CD14-positive monocyte (primary cell): ENCODE data around the gene DNTT. TPM values are rescaled to one million over a fixed set of nuclear protein-coding genes. Genes with fewer than 3 reads are reported as not detected.

Experiments
- DNase-seq, 3 donors: peaks; one replicate each; pipeline ENCODE4 v3.0.0-alpha.2; 2011 to 2022
- H2AFZ ChIP-seq: 2 replicates; pipeline ENCODE4 v1.6.0; 2012; ENCODE audit warnings: mild to moderate bottlenecking, low read depth, low read length, inconsistent platforms; ENCODE audit not compliant: insufficient read depth, poor library complexity, severe bottlenecking
- H3K27ac ChIP-seq, 2 donors: 1 replicate in 1 of 2; 2 replicates in 1 of 2; pipeline ENCODE4 v1.5.1; 2012 to 2013; ENCODE audit warnings: low read length in 2 of 2, control low read depth in 1 of 2, inconsistent platforms in 1 of 2, low read depth in 1 of 2, mild to moderate bottlenecking in 1 of 2
- H3K27me3 ChIP-seq, 2 donors: one replicate each; pipeline versions ENCODE4 v1.6.0 to v1.6.1; 2011 to 2013; ENCODE audit warnings: low read length in 2 of 2; ENCODE audit not compliant: control insufficient read depth in 2 of 2, insufficient read depth in 2 of 2
- H3K36me3 ChIP-seq, 2 donors: replicated peaks in 1 of 2; 1 replicate in 1 of 2; 2 replicates in 1 of 2; pipeline versions ENCODE4 v1.5.1 to v1.6.1; 2012 to 2013; ENCODE audit warnings: low read length in 2 of 2, control low read depth in 1 of 2, inconsistent platforms in 1 of 2, mild to moderate bottlenecking in 1 of 2; ENCODE audit not compliant: insufficient read depth in 2 of 2, control insufficient read depth in 1 of 2
- H3K4me1 ChIP-seq, 2 donors: 1 replicate in 1 of 2; 2 replicates in 1 of 2; pipeline versions ENCODE4 v1.5.1 to v1.6.1; 2012 to 2013; ENCODE audit warnings: low read length in 2 of 2, control low read depth in 1 of 2, inconsistent platforms in 1 of 2, mild to moderate bottlenecking in 1 of 2, moderate library complexity in 1 of 2; ENCODE audit not compliant: insufficient read depth in 2 of 2, control insufficient read depth in 1 of 2
- H3K4me2 ChIP-seq: replicated peaks from 2 replicates; pipeline ENCODE3; 2012; ENCODE audit warnings: low read length, moderate library complexity, mild to moderate bottlenecking; ENCODE audit not compliant: poor library complexity, severe bottlenecking; ENCODE audit errors: extremely low read depth
- H3K4me3 ChIP-seq, 3 experiments: fragments of 200-600 bp in 1 of 3; sonication (generic) in 1 of 3; replicated peaks in 1 of 3; 1 replicate in 2 of 3; 2 replicates in 1 of 3; pipeline ENCODE4 v1.5.1; 2011 to 2013; ENCODE audit warnings: low read length in 3 of 3, mild to moderate bottlenecking in 3 of 3, control low read depth in 2 of 3, low read depth in 2 of 3, inconsistent platforms in 1 of 3, moderate library complexity in 1 of 3
- H3K79me2 ChIP-seq: 2 replicates; pipeline ENCODE4 v1.6.0; 2012; ENCODE audit warnings: mild to moderate bottlenecking, control low read depth, inconsistent platforms, low read length, moderate library complexity; ENCODE audit not compliant: insufficient read depth
- H3K9ac ChIP-seq: 2 replicates; pipeline ENCODE4 v1.6.0; 2017; ENCODE audit warnings: low read length, mild to moderate bottlenecking; ENCODE audit not compliant: insufficient read depth, poor library complexity, severe bottlenecking
- H3K9me3 ChIP-seq, 2 donors: replicated peaks in 1 of 2; 1 replicate in 1 of 2; 2 replicates in 1 of 2; pipeline versions ENCODE4 v1.5.1 to v1.6.1; 2012 to 2013; ENCODE audit warnings: low read length in 2 of 2, control low read depth in 1 of 2; ENCODE audit not compliant: control insufficient read depth in 1 of 2, insufficient read depth in 1 of 2
- H4K20me1 ChIP-seq: 2 replicates; pipeline ENCODE4 v1.6.0; 2012; ENCODE audit warnings: mild to moderate bottlenecking, low read length, control low read depth, moderate library complexity; ENCODE audit not compliant: insufficient read depth
- H3K27ac Mint-ChIP-seq, 7 donors: one replicate each; pipeline ENCODE4 v1.8.0; 2020; ENCODE audit warnings: mild to moderate bottlenecking in 7 of 7, mixed read lengths in 7 of 7, moderate library complexity in 6 of 7, inconsistent platforms in 2 of 7
- H3K27me3 Mint-ChIP-seq, 3 donors: one replicate each; pipeline ENCODE4 v1.8.0; 2021 to 2022; ENCODE audit warnings: low read depth in 3 of 3, mild to moderate bottlenecking in 3 of 3, mixed read lengths in 3 of 3, moderate library complexity in 3 of 3, inconsistent platforms in 1 of 3
- H3K36me3 Mint-ChIP-seq, 2 donors: one replicate each; pipeline ENCODE4 v1.8.0; 2020; ENCODE audit warnings: mixed read lengths in 2 of 2, inconsistent platforms in 1 of 2, mild to moderate bottlenecking in 1 of 2
- H3K4me1 Mint-ChIP-seq: one replicate; pipeline ENCODE4 v1.8.0; 2020; ENCODE audit warnings: mild to moderate bottlenecking, mixed read lengths
- H3K4me3 Mint-ChIP-seq, 2 donors: one replicate each; pipeline ENCODE4 v1.8.0; 2020; ENCODE audit warnings: mild to moderate bottlenecking in 2 of 2, mixed read lengths in 2 of 2, moderate library complexity in 1 of 2
- H3K9me3 Mint-ChIP-seq, 7 donors: one replicate each; pipeline ENCODE4 v1.8.0; 2020 to 2022; ENCODE audit warnings: mixed read lengths in 7 of 7, mild to moderate bottlenecking in 6 of 7, moderate library complexity in 6 of 7, inconsistent platforms in 2 of 7
- CTCF ChIP-seq: fragments of 200-600 bp; IDR thresholded peaks from one replicate; pipeline ENCODE4 v1.8.0; 2022; ENCODE audit warnings: antibody characterized with exemption, mild to moderate bottlenecking
- WGBS: methylation state at CpG from one replicate; pipeline ENCODE4 v1.1.5; 2013; ENCODE audit warnings: missing lambda C conversion rate; ENCODE audit not compliant: insufficient coverage; 5-methylcytosine and 5-hydroxymethylcytosine counted together
- intact Hi-C, 2 donors: fragments of 100-400 bp; cut with micrococcal nuclease; formaldehyde crosslinking; loops; one replicate each; pipeline versions ENCODE4 v1.15.0 to v1.15.1; 2023
- polyA plus RNA-seq, 3 donors: library from polyadenylated mRNA; depleted of rRNA in 1 of 3; unstranded in 2 of 3; stranded (reverse) in 1 of 3; fragments of 300-500 nt in 2 of 3; fragments of >200 nt in 1 of 3; fragmentation: Illumina TruSeq in 2 of 3; gene quantifications; 1 replicate in 2 of 3; 2 replicates in 1 of 3; pipeline ENCODE4 v1.2.3, GENCODE V29; 2012 to 2021

The DNTT gene
- polyA plus RNA-seq, 3 donors: not detected

- H2AFZ ChIP-seq: no peak overlapping the region
- H3K9me3 ChIP-seq: no peaks in the 10 kb centered on the region
- DNase-seq: no peak
- Mint-ChIP-seq H3K4me3 (no peak overlapping the region), H3K4me1 (no peaks in the 10 kb centered on the region), H3K36me3 (no peaks in the 10 kb centered on the region), H3K27me3 (peaks cover 1 to 7% (median 3%) of the 10 kb centered on the region in 3 donors), H3K27ac (no peak overlapping the region), H3K9me3 (peaks cover 0 to 2% (median 0%) of the 10 kb centered on the region in 7 donors)
- H3K27me3 ChIP-seq: no peaks in the 10 kb centered on the region
- no peak overlapping the region for H3K9ac ChIP-seq
- H3K36me3 ChIP-seq: no peaks in the 10 kb centered on the region
- intact Hi-C loops: no loop called here
- H3K4me2 ChIP-seq: no peak overlapping the region
- TF ChIP-seq CTCF: no peak
- H3K4me1 ChIP-seq: no peaks in the 10 kb centered on the region
- no peaks in the 10 kb centered on the region for H4K20me1 ChIP-seq
- no peak overlapping the region for H3K4me3 ChIP-seq
- WGBS: 75% methylated on average over 4 of the region's 4 CpGs
- H3K27ac ChIP-seq: no peak overlapping the region
- H3K79me2 ChIP-seq: no peaks in the 10 kb centered on the region
Measured at GRCh38 chr10:96352582-96352981, 48.3 kb downstream of the DNTT start.

GRCh38 chr10:96357038-96357620 is 52.9 kb downstream of the DNTT start:
- Histone ChIP-seq H3K27me3 (no peaks in the 10 kb centered on the region), H3K27ac (no peak overlapping the region), H4K20me1 (no peaks in the 10 kb centered on the region), H3K4me3 (no peak overlapping the region), H3K9me3 (no peaks in the 10 kb centered on the region), H3K36me3 (no peaks in the 10 kb centered on the region), H3K4me2 (no peak overlapping the region), H3K79me2 (no peaks in the 10 kb centered on the region), H3K9ac (no peak overlapping the region), H3K4me1 (no peaks in the 10 kb centered on the region), H2AFZ (no peak overlapping the region)
- WGBS: 75% methylated on average over 7 of the region's 8 CpGs
- Mint-ChIP-seq H3K27me3 (peaks cover 1 to 6% (median 6%) of the 10 kb centered on the region in 3 donors), H3K4me3 (no peak overlapping the region), H3K4me1 (no peaks in the 10 kb centered on the region), H3K27ac (no peak overlapping the region), H3K36me3 (no peaks in the 10 kb centered on the region), H3K9me3 (no peaks in the 10 kb centered on the region)
- intact Hi-C loops: no loop called here
- DNase-seq: no peak
- TF ChIP-seq CTCF: no peak
